Measurements from ENCODE around the gene TEAD1.

Gene TEAD1

DNA sequence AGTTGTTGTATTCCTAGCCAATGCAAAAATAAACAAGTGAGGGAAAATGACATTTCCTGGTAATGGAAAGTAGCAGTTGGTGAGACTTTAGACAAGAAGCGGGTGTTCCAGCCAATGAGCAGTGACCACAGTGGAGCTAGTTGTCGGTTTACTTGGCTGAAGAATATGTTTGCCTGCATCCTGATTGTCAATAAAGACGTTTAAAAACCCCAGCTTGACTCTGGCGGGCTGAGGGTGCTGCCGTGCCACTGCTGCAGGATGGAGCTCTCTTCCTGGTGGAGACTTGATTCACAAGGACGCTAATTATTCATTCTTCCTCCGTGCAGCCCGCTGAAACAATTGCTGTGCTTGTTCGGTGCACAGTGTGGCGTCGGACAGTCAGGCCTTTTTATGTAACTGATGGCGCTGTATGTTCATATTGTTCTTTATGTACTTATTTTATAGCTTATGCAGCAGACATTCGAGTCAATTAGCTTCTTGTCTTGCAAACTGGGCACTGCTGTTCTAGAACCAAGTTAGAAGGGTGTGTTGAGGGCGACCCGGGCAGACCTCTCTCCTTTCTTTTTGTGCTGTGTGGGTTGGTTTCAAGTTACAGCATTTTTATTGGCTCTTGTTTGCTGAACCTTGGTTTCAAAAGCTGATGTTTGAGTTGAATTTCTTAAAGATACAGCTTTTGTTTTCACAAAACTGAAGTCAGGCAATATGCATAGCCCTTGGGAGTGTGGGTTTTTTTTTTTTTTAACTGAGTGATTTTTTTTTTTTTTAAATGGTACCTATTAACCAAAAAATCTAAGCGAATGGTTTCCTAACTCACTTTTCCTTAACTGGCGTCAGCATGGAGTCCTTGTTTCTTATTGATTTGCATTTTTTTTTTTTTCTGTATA is 153.9 kb downstream of the TEAD1 start:
- in situ Hi-C loops (cut with HindIII; ENCODE audit: low sequenced_read_pairs) = no loop called here

DNA sequence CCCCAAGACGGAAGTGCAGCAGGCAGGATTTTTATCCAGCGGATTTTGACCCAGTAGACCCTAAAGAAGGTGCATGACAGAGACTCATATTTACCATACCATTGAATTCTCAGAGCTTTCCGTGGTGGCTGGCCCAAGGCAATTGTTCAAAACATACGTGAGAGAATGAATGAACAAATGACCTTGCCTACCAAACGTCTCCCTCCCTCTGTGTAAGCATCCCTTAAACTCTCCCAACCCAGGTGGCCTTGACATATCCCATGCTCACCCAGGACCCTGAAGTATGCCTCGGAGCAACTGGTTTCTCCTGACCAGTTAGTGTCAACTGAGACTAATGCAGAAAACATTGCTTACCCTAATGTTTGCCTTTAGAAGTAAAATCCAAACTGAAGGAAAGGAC is 154.9 kb downstream of the TEAD1 start:
- in situ Hi-C loops (cut with HindIII; ENCODE audit: low sequenced_read_pairs) = no loop called here

DNA sequence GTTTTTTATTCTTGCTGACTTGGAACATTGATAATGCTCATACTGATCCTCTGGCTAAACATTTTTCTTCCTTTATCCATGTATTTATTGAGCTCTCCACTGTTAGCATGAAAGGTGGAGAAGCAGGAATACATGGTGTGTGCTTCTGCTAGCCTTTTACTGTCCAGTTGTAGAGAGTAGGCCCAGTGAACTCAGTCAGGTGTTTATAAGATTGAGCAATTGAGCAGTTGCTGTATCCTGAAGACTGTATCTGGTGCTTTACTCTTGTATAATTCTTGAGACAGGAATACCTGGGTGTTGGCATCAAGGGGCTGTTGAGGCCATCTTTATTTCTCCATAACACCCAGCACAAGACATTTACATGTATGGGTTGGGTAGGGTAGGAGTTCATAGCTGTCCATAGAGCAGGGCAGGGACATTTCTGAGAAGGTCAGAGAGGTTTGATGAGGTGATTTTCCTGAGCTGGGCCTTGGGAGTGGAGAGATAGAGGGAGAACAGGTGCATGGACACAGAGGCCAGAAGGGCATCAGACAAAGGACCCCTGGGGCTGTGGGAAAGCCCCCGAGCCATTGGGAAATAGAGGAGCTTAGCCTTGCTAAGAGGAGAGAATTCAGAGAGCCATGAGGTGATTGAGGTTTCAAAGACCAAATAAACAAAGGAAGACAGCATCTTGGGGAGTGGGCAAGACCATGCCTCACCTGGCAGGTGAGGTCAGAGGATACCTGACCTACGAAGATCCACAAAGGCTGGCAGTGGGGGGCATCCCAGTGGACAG is 155.5 kb downstream of the TEAD1 start:
- in situ Hi-C loops (cut with HindIII; ENCODE audit: low sequenced_read_pairs) = no loop called here

DNA sequence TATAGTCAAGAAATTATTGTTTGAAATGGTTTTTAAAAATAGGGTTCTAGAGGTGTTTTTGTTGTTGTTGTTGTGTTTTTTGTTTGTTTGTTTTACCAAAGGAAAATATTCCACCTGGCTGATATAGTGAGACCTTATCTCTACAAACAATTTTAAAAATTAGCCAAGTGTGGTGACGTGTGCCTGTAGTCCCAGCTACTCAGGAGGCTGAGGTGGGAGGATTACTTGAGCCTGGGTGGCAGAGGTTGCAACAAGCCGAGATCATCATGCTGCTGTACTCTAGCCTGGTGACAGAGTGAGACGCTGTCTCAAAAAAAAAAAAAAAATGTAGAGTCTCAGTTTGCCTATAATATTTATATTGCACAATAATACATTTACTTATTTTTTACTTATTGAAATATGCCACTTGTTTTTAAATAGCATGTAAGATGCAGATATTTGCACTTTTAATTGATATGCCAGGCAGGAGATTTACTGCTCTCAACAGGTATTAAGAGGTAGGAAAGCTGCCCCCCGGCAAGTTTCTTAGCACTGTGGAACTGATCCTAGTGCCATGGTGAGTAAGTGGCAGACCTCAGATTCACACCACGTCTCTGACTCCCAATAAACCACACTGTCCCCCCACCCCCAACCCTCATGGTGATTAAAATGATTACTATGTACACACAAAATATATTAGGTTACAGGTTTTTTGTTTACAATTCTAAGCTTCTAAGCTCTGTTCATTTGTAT is 157.4 kb downstream of the TEAD1 start:
- in situ Hi-C loops (cut with HindIII; ENCODE audit: low sequenced_read_pairs) = no loop called here

DNA sequence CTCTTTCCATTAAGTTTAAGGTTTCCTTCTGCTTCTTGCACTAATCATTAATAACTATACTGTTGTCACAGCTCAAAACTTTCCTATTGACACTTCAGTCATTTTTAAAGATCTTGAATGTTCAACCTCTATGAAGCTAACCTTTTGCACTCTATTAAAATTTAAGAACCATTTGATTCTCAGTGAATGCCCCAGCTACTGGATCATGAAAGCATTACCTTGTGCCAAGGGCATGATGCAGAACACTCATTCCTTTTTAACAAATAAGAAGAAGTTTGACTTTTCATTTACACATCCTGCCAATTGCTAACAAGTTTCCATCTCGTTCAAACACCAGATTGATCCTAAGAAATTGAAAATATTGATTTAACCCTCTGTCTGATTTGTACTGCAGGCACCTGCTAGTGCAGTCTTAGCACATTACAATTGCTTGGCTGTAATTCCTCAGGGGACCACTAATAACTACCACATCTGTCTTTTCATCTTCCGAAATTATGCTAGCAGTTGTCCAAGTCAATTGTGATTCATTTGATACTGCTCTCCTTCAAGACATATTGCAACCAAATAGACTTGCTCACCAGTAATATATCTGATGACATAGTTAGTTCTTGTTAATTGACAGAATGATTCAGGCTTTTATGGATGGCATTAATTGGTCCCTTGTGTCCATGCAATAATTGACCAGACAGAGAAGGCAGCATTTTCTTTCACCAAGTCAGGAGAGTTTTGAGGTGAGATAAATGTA is 158.4 kb downstream of the TEAD1 start:
- in situ Hi-C loops (cut with HindIII; ENCODE audit: low sequenced_read_pairs) = no loop called here

DNA sequence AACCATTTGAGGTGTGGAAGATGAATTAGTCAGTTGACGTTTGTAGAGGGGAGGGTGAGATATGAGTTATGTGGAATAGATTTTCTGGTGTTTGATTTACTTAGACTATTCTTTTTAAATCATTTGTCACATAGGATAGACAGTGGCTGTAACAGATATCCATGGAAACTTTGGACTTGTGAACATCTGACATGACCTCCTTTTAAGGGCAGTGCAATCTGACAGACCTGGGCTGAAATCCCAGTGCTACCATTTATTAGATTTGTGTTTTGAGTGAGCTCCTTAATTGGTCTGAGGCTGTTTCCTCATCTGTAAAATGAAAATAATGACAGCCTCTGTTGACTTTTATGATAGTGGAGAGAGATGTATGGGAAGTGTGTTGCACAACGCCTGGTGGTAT is 159.9 kb downstream of the TEAD1 start:
- in situ Hi-C loops (cut with HindIII; ENCODE audit: low sequenced_read_pairs) = no loop called here

DNA sequence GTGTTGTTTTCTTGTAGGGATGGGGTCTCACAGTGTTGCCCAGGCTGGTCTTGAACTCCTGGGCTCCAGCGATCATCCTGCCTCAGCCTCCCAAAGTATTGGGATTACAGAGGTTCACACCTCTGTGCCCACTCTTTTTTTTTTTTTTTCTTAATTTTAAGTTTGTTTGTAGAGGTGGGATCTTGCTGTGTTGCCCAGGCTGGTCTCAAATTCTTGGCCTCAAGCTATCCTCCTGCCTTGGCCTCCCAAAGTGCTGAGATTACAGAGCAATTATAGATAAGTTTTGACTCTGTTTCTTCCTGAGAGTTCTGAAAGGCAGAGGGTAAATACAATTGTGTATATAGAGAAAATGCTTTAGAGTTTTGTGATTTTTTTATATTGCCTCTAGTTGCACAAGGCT is 160.4 kb downstream of the TEAD1 start:
- in situ Hi-C loops (cut with HindIII; ENCODE audit: low sequenced_read_pairs) = no loop called here

DNA sequence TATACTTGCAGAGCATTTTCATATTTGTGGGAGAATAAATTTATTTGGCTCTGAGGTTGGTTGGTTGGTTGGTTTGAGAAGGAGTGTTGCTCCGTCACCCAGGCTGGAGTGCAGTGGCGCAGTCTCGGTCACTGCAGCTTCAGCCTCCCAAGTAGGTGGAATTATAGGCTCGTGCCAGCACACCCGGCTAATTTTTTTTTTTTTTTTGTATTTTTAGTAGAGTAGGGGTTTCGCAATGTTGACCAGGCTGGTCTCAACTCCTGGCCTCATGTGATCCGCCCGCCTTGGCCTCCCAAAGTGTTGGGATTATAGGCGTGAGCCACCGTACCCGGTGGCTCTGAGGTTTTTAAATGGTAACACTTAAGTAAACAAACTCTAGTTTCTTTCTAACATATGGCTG is 161.1 kb downstream of the TEAD1 start:
- in situ Hi-C loops (cut with HindIII; ENCODE audit: low sequenced_read_pairs) = no loop called here

DNA sequence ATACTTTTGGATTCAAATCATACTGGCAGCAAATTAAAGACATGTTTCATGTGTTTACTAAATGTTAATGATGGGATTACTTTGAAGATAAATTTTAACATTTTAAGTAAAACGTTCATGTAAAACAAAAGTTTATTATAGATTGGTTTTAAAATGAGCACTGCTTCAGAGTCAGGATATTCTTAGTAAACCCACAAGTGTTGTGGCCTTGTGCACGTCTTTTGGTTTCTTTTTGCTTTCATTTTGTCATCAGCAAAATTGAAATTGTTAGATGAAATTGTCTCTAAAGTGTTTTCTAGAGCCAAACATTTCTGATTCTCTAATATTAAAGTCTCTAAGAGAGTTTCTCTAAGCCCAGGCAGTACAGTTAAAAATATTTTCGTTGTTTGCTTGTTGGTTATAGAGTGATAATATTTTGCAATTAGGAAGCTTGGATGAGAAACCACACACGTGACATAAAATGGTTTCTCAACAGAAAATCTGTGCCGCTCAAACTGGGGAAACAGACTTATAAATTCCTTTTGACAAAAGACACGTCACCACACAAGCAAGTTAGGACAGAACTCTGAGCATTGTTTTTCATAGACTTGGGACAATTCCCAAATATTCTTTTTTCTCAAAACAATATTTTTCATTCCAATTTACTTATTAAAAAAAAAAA is 164.4 kb downstream of the TEAD1 start:
- in situ Hi-C loops (cut with HindIII; ENCODE audit: low sequenced_read_pairs) = no loop called here

DNA sequence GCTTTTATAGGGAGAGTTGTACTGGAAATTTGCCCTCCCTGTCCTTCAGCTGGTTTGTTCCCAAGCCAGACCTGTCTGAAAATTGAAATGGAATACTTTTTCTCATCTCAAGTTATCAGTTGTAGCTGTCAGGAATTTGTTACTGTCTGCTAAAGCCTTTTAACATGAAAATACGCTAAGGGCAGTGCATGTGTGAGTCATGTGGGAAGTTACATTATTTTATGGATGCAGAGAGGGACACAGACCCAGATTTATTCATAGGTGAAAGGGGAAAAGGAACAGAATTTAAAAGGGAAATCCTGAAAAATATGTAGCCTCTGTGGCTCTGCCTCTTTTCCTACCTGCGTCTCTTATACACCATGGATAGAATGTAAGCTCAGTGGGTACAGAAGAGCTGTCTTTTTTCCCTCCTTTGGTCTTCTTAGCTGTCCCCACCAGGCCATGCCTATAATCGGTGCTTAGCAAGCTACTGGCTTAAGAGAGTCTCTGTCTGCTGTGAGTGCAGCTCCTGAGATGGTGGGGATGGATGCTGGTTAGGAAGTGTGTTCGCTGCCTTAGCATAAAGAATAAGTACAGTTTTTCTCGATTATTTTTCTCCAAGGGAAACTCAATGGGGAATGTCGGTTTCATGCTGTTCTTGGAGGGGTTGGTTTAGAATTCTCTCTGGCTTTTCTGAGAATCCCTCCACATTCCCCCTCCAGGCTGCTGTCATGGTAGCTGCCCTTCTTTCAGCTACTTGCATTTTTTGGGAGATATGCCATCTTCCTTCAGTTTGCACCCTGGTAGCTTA is 166.8 kb downstream of the TEAD1 start:
- in situ Hi-C loops (cut with HindIII; ENCODE audit: low sequenced_read_pairs) = no loop called here

DNA sequence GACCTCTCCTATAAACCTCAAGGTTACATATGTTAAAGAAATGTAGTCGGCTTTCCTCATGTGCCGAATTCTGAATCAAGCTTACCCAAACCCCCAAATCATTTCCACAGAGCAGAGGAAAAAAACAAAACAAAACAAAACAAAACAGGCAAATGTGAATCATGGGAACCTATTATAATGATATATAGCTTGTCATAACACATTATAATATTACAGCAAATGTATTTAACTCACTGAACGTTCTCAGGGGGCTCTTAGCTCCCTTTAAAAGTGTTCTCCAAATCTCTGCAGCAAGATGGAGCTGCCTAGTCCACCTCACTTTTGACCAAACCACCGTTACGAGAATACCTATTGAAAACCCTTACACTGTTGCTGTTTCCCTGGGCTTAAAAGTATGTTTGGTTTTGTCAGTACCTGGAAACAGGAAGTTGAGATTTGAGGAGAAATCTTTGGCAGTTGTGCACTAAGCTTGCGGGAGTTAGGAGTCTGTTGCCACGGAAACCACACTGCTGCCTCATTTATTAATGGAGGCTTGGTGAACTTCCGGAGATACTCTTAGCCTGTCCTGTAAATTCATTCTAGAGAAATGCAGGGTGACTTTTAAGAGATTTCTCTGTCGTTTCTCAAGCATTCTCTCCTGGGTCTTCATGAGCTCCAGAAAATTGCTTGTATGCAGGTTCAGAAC is 167.9 kb downstream of the TEAD1 start:
- in situ Hi-C loops (cut with HindIII; ENCODE audit: low sequenced_read_pairs) = no loop called here

DNA sequence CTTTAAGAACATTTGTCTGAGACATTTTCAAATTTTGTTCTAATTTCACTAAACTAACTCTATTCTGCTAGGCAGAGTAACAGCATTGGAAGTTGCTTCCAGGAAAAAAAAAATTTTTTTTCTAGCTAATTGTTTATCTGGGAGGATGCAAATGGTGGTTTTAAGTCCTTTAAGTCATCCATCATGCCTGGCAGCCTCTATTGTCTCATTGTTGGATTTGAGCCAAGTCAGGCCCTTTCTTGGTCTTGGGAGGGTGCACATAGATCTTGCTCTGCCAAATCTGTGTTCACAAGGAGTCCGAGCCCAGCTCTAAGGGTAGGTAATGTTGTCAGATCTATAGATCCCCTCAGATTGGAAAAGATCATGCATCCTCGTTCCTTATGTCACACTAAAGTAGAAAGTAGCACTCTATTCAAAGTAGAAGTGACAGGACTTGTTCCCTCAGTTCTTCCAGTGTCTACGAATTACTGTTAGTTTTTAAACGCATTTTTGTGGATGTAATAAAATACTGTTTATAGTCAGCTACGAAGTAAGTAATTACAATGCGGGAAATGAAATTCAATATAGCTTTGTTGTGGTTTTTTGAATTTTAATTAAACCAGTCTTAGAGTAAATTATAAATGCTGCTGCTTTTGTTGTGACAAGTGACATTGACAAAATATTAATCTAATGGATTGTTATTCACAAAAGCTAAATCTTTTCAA is 168.9 kb downstream of the TEAD1 start:
- in situ Hi-C loops (cut with HindIII; ENCODE audit: low sequenced_read_pairs) = no loop called here

DNA sequence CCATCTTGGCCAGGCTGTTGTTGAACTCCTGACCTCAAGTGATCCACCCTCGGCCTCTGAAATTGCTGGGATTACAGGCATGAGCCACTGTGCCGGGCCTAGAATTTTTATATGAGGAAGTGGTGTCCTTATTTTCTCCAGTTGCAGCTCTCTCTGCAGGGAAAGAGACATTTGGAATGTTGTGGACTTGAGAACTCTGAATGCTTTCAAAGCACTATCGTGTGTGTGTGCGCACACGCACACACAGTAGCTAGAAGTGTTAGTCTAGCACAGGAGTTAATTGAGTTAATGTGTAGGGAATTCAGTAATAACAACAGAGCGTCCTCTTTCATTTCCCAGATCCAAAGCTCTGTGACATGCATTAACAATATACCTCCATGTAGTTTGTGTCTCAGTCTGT is 170.9 kb downstream of the TEAD1 start:
- in situ Hi-C loops (cut with HindIII; ENCODE audit: low sequenced_read_pairs) = no loop called here

DNA sequence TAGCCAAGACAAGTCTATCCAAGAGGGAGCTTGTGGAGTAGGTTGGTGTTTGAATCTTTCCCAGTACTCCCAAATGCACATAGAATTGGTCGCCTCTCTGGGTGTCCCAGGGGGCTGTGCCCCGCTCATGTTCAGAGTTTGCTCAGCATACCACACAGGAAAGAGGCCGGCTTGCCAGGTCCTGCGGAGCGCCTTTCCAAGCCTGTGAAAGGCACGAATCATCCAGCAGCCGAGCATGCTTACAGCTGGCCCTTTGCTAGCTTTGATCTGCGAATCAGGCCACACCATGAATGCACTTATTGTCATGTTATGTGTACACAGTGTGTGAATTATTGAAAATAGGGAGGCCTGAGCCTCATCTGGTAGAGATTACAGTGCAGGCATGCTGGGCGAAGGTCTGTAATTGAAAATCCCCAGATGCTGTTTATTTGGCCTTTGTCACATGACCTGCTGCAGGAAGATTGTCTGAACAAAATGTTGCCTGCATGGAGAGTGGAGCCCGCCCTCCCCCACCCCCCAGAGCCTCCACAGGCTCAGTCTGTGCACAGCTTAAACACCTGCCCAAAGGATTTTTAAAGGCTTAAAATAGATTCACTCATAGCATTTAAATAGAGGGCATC is 171.6 kb downstream of the TEAD1 start:
- in situ Hi-C loops (cut with HindIII; ENCODE audit: low sequenced_read_pairs) = no loop called here

DNA sequence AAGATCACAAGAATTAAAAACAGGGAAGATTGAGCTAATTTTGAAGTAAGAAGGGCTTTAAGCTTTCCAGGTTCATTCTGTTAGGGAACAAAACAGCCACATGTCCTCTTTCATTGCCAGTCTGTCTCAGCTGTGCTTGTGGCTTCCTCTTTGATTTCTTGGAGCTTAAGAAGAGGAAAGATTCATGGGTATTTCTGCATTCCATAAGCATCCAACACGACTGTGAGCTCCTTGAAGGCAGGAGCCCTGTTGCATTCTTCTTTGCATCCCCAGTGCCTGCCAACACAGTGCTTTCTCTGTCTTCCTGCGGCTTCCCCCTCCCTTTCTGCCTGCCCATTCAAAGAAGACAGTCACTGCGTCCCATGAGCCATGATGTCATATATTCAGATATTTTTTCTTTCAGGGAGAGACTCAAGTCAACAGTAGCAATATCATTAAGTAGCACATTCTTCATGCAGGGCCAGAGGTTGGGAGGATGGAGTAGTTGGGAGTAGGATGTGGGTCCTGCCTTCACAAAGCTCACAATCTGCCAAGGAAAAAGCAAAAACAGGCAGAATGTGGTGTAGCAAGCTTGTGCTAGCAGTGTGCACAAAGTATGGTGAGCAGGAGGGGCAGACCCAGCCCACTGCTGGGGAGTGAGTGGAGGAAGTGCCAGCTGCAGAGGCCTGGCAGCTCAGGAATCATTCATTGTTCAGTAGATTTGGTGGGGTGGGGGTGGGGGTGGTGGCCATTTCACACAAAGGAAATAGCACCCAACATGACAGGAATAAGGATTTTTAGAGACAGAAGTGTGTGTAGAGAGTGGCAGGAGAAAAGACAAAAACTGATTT is 172.8 kb downstream of the TEAD1 start:
- in situ Hi-C loops (cut with HindIII; ENCODE audit: low sequenced_read_pairs) = no loop called here

DNA sequence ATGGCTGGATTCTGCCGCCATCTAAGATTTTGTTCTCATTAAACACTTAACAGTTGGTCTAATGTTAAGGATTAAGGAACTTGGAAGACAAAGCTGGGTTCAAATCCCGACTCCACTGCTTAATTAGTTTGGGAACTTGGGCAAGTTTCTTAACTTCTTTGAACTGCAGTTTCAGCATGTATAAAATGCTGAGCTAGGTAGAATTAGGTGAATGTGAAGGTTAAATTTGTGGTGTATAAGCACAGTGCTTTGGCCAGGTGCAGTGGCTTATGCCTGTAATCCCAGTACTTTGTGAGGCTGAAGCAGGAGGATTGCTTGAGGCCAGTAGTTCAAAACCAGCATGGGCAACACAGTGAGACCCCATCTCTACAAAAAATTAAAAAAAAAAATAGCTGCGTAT is 174.2 kb downstream of the TEAD1 start:
- in situ Hi-C loops (cut with HindIII; ENCODE audit: low sequenced_read_pairs) = no loop called here

DNA sequence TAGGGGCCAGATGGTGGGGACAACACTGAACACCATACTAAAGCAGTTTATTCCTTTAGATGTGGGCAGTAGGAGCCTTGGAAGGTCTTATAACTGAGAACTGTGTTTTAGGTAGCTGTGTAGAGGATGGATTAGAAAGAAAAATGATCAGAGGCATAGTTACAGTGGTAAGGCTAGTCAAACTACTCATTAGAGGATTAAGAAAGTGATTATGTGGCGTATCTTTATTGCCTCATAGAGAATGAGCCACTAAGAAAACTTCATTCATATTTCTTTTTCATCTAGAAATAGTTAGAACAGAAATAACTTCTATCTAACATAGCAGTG is 179.1 kb downstream of the TEAD1 start:
- in situ Hi-C loops (cut with HindIII; ENCODE audit: low sequenced_read_pairs) = no loop called here

Data from DLD1 (cell line).